ENCODE results near the gene OBSL1.

- TF ChIP-seq CTCF (IDR thresholded peaks at IDR 0.05) (no peak), POLR2AphosphoS5 (IDR thresholded peaks at IDR 0.05) (no peak), POLR2A (IDR thresholded peaks at IDR 0.05) (no peak)
Observed at GRCh38 chr2:219556413-219556812, 14.9 kb downstream of the OBSL1 start.

Data from upper lobe of left lung (tissue), 4 donors.